Gastrocnemius medialis (tissue), 4 donors: ENCODE data around the gene TP53AIP1.

Experiments used
- CTCF ChIP-seq, 5 experiments: fragments of 450-650 bp in 3 of 5; fragments of 200-600 bp in 2 of 5; sonication (generic) in 2 of 5; IDR thresholded peaks in 4 of 5; conservative IDR thresholded peaks in 1 of 5; 1 replicate in 4 of 5; 2 replicates in 1 of 5; pipeline ENCODE4 v1.5.1; 2016 to 2019; ENCODE audit warnings: antibody characterized with exemption in 5 of 5, mild to moderate bottlenecking in 3 of 5, moderate library complexity in 3 of 5
- POLR2A ChIP-seq, 2 donors: fragments of 450-650 bp; IDR thresholded peaks; one replicate each; pipeline ENCODE4 v1.6.1; 2017; ENCODE audit warnings: antibody characterized with exemption in 2 of 2, mild to moderate bottlenecking in 2 of 2, moderate library complexity in 2 of 2

GRCh38 chr11:128893578-128894285 is 48.9 kb downstream of the TP53AIP1 start:
- TF ChIP-seq CTCF (IDR thresholded peaks at IDR 0.05 in 4 of 5, conservative IDR thresholded peaks at IDR 0.05 in 1 of 5) (no peak), POLR2A (IDR thresholded peaks at IDR 0.05) (no peak)
